Measurements from ENCODE around the gene DUSP22. TPM values are rescaled to one million over a fixed set of nuclear protein-coding genes. Genes with fewer than 3 reads are reported as not detected.

DUSP22 gene
- total and polyA plus RNA-seq, 2 of the 8 experiments (the other 6 are each of a cell fraction or from before 2014, with no cell fraction given) = 15.5 to 32.4 TPM

- no peak for FAIRE-seq
- peaks cover 38 to 55% of the 10 kb centered on the region in 2 experiments; a peak in 3 of 4 replicates for H3K9me3 ChIP-seq (ENCODE audit: insufficient read depth in 2 of 2, low read depth in 1 of 2, low read length in 1 of 2)
- TF ChIP-seq HDAC2 (IDR thresholded peaks at IDR 0.05; ENCODE audit: borderline replicate concordance in 1 of 2, low read depth in 2 of 2, low read length in 2 of 2) (no peak), POLR2A (IDR thresholded peaks at IDR 0.05; ENCODE audit: control extremely low read depth in 1 of 2, low read depth in 2 of 2, low read length in 2 of 2) (no peak), GABPA (IDR thresholded peaks at IDR 0.05; ENCODE audit: borderline replicate concordance, insufficient read depth, low read length) (no peak), JUN (IDR thresholded peaks at IDR 0.05; ENCODE audit: low read depth, low read length) (no peak), SAP30 (IDR thresholded peaks at IDR 0.05; ENCODE audit: insufficient read depth, insufficient replicate concordance, low read length) (no peak), CBX5 (IDR thresholded peaks at IDR 0.05; ENCODE audit: low read depth, low read length) (no peak), BACH1 (IDR thresholded peaks at IDR 0.05; ENCODE audit: low read length) (no peak)
- TF ChIP-seq, protein P1, sequence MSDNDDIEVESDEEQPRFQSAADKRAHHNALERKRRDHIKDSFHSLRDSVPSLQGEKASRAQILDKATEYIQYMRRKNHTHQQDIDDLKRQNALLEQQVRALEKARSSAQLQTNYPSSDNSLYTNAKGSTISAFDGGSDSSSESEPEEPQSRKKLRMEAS (IDR thresholded peaks at IDR 0.05) = no peak
Observed at GRCh38 chr6:378958-379409, 86.7 kb downstream of the DUSP22 start.

More at GRCh38 chr6:378958-379409, 86.7 kb downstream of the DUSP22 start:
- H3K4ac ChIP-seq (replicated peaks; ENCODE audit: insufficient read length, low read depth, low read length) = no peak overlapping the region
- H3K36me3 ChIP-seq (ENCODE audit: control insufficient read depth in 2 of 4, insufficient read depth in 4 of 4, low read length in 3 of 4) = no peaks in the 10 kb centered on the region
- H3K27me3 ChIP-seq (replicated peaks in 1 of 4; ENCODE audit: control insufficient read depth in 3 of 4, extremely low read depth in 1 of 4, insufficient read depth in 3 of 4, low read length in 3 of 4) = no peaks in the 10 kb centered on the region; a peak in 2 of 7 replicates
- ChIA-PET CTCF (ENCODE audit: partially characterized antibody) (no interaction called here), POLR2A (ENCODE audit: partially characterized antibody) (no interaction called here)
- H3K27ac ChIP-seq (ENCODE audit: low read depth, low read length) = no peak overlapping the region
- no peak overlapping the region for H2AFZ ChIP-seq (ENCODE audit: low read length)
- no peaks in the 10 kb centered on the region for H3K79me2 ChIP-seq (ENCODE audit: control insufficient read depth in 1 of 2, insufficient read depth in 2 of 2, low read length in 2 of 2)
- no peak overlapping the region for H2BK15ac ChIP-seq (ENCODE audit: low read length)
- H3K23me2 ChIP-seq (ENCODE audit: low read depth, low read length) = no peaks in the 10 kb centered on the region
- H3K4me2 ChIP-seq (ENCODE audit: insufficient read depth in 1 of 2, low read depth in 2 of 2, low read length in 2 of 2) = no peak overlapping the region
- H4K91ac ChIP-seq (replicated peaks; ENCODE audit: insufficient read length, low read length) = no peak overlapping the region
- no peak overlapping the region for H3K23ac ChIP-seq (ENCODE audit: insufficient read length)
- H2BK12ac ChIP-seq (ENCODE audit: low read depth, low read length) = no peak overlapping the region
- no peak overlapping the region for H2BK120ac ChIP-seq (replicated peaks; ENCODE audit: low read depth, low read length)
- H3K56ac ChIP-seq (replicated peaks; ENCODE audit: insufficient read length, low read depth, low read length) = no peak overlapping the region
- no peaks in the 10 kb centered on the region for H4K20me1 ChIP-seq (replicated peaks in 1 of 2; ENCODE audit: control insufficient read depth in 1 of 2, insufficient read depth in 2 of 2, low read length in 2 of 2)
- WGBS, 2 experiments (ENCODE audit: extremely low coverage in 1 of 2, insufficient coverage in 1 of 2, insufficient read length in 1 of 2, insufficient replicate concordance in 2 of 2, low coverage in 1 of 2, low lambda C conversion rate in 2 of 2, missing lambda C conversion rate in 1 of 2) = 89% methylated on average over 11 of the region's 11 CpGs; no CpG with 5 or more reads in 1 of the 2 experiments
- H3K14ac ChIP-seq (ENCODE audit: insufficient read length) = no peak overlapping the region
- H3K4me3 ChIP-seq (ENCODE audit: extremely low read depth in 1 of 4, insufficient read depth in 2 of 4, low read depth in 3 of 4, low read length in 4 of 4) = no peak overlapping the region
- H2BK20ac ChIP-seq (ENCODE audit: low read length) = no peak overlapping the region
- H2AK5ac ChIP-seq (ENCODE audit: low read depth, low read length) = no peak overlapping the region
- H2BK5ac ChIP-seq (ENCODE audit: low read depth, low read length) = no peak overlapping the region
- no peak overlapping the region for H3K18ac ChIP-seq (ENCODE audit: extremely low read depth, low read length)
- no peak overlapping the region for H3K9ac ChIP-seq (replicated peaks in 1 of 4; ENCODE audit: extremely low read depth in 1 of 4, low read depth in 3 of 4, low read length in 3 of 4)
- H3K4me1 ChIP-seq (replicated peaks in 1 of 4; ENCODE audit: control insufficient read depth in 3 of 4, insufficient read depth in 4 of 4, low read length in 3 of 4) = peaks cover 0 to 2% (median 0%) of the 10 kb centered on the region in 4 experiments; a peak in 2 of 7 replicates
- H4K5ac ChIP-seq (ENCODE audit: insufficient read length, low read depth, low read length) = no peak overlapping the region
- DNase-seq (ENCODE audit: low read depth in 1 of 2, low spot score in 2 of 2) = no peak
- no peak overlapping the region for H4K8ac ChIP-seq (ENCODE audit: extremely low read depth, insufficient read depth, low read length)
- no peaks in the 10 kb centered on the region for H3K79me1 ChIP-seq (ENCODE audit: low read depth, low read length)
